ENCODE measurements around the gene ZNF664.

Gene ZNF664

DNA sequence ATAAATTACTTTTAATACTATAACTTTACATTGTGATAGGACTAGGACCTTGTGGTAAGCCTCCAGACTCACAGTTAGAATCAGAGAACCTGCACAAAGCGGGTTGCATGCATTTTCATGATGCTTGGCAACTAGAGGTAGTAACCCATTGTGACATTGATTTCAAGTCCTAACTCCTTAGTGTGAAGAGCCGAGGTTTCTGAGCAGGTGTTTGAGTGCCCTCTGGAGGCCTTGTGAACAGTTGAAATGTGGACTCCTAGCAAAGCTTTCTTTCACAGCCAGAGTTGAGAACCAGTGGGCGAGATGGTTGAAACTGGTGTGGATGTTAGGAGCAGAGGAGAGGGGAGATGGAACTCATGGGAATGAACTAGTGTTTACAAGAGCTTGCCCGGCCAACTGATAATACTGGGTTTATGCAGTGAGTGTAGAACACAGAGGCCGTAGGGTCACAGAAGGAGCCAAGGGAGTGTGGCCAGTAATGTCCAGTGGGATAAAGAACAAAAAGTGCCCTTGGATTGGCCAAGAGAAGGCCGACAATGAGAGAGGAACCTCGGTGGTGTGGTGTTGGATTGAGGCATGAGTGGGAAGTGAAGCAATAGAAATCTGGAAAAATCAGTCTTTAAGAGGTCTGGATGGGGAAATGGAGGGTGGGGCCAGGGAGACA, 10.9 kb downstream of the ZNF664 start:
- H3K4me3 ChIP-seq (ENCODE audit: low read depth, low read length): no peak overlapping the region
- TF ChIP-seq, protein P1, sequence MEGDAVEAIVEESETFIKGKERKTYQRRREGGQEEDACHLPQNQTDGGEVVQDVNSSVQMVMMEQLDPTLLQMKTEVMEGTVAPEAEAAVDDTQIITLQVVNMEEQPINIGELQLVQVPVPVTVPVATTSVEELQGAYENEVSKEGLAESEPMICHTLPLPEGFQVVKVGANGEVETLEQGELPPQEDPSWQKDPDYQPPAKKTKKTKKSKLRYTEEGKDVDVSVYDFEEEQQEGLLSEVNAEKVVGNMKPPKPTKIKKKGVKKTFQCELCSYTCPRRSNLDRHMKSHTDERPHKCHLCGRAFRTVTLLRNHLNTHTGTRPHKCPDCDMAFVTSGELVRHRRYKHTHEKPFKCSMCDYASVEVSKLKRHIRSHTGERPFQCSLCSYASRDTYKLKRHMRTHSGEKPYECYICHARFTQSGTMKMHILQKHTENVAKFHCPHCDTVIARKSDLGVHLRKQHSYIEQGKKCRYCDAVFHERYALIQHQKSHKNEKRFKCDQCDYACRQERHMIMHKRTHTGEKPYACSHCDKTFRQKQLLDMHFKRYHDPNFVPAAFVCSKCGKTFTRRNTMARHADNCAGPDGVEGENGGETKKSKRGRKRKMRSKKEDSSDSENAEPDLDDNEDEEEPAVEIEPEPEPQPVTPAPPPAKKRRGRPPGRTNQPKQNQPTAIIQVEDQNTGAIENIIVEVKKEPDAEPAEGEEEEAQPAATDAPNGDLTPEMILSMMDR (IDR thresholded peaks at IDR 0.05; ENCODE audit: low read depth, low read length): peak; percentile 57

DNA sequence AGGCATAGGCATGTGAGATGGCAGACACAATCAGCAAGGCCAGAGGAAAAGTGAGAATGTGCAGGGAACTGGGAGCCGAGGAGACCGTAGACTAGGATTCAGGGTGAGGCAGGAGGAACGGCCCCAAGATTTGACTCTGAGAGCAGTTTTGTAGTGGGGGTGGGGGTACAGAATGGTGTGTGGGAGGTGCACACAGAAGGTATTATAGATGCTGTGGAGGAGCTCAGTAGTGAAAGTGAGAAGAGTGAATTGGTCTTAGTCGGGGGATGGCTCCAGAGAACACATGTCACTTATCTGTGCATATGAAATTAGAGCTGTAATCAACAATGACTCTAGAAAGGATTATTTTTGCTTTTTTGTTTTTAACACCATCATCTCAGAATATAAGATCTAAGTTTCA, 11.9 kb downstream of the ZNF664 start:
- no peak overlapping the region for H3K4me3 ChIP-seq (ENCODE audit: low read depth, low read length)
- TF ChIP-seq, protein P1 (IDR thresholded peaks at IDR 0.05; ENCODE audit: low read depth, low read length): no peak

DNA sequence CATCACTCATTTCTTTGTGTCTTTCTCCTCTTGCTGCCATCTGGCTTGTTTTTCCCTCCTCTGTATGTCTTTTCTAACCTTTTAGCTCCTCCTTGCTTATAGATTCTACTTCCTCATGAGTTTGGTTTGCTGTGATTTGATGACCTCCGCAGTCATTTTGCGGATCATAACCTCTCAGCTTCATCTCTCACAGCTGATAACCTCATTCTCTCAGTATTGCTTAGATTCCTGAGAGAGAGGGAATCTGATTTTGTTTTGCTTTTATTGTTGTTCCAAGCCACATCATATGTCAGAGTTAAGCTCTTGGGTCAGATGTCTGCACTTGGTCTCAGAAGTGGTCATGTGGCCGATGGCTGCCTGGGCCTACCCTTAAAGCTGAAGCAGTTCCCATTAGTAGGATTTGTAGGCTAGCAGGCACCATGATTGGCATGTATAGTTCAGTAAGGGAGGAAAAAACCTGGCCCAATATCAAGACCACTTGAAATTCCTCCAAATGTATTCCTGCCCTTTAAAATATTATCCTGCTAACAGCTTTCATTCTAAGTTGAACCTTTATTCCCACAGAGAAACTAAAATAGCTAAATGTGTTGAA, 13.5 kb downstream of the ZNF664 start:
- no peak overlapping the region for H3K4me3 ChIP-seq (ENCODE audit: low read depth, low read length)
- TF ChIP-seq, protein P1 (IDR thresholded peaks at IDR 0.05; ENCODE audit: low read depth, low read length): no peak

DNA sequence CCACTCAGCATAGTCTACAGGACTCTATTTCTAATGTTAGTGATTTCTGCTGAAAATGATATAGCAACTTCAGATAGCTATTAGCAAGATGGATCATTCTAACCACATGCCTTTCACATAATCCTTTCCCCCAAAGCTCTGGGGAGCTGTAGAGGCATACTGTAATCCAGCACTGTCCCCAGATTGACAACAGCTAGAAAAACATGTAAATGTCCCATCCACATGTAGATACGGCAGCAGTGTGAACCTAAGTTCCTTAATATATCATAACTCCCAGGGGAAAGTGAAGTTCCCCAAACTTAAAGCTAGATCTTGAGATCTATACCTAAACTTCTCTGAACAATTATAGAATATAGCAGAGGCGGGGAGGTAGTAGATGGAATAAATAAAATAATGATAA, 14.0 kb downstream of the ZNF664 start:
- no peak overlapping the region for H3K4me3 ChIP-seq (ENCODE audit: low read depth, low read length)
- TF ChIP-seq, protein P1 (IDR thresholded peaks at IDR 0.05; ENCODE audit: low read depth, low read length): no peak

DNA sequence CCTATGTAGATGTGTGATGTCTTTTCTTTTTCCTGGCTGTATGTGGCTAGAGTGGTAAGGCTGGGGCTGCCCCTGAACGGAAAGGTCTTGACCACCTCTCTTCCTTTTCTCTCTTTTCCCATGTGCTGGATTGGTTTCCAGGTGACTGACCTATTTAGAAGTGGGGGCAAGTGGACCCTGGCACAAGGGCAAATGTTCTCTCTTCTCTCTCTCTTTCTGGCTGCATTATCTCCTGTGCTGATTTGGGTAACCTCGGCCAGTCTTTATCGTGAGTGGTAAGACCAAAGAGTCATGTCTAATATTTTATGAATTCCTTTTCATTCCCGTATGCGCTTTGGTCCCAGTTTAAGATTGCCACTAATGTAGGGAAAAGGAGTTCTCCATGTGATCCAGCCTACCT, 16.2 kb downstream of the ZNF664 start:
- TF ChIP-seq, protein P1 (IDR thresholded peaks at IDR 0.05; ENCODE audit: low read depth, low read length): no peak

DNA sequence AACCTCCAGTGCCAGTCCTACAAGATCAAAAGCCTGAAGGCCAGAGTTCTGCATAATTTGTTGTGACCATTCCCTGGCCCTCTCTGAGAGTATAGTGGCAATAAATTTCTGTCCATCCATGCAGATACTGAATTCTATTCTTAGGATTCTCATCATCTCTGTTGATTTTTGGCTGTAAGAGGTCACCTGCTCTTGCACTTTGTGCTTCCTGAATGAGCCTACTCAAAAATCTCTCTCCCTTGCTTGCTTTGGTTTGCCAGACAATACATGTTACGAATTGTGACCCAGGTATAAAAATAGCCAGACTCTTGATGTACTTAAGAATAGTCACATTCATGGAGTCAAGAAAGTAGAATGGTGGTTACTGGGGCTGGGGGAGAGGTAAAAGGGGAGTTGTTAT, 16.7 kb downstream of the ZNF664 start:
- no peak overlapping the region for H3K4me3 ChIP-seq (ENCODE audit: low read depth, low read length)
- TF ChIP-seq, protein P1 (IDR thresholded peaks at IDR 0.05; ENCODE audit: low read depth, low read length): no peak

More for the DNA sequence above, 16.2 kb downstream of the ZNF664 start:
- no peak overlapping the region for H3K4me3 ChIP-seq (ENCODE audit: low read depth, low read length)

DNA sequence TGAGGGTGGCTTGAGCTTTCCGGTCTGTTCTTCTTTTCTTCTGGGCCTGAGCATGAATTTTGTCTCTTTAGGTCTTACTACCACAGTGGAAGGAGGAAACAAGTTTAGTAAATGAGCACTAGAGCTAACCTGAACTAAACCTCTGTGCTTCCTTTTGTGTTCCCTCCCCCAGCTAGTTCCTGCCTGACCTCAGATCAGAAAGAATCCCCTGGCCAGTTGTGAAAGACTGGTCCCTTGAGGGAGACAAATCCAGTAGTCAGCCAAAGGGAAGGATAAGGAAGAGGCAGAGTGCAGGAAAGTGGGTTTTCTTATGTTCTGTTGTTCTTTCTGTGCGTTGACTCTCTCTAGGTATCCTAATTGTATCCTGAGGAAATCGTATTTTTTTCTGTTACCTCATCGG, 17.5 kb downstream of the ZNF664 start:
- TF ChIP-seq, protein P1 (IDR thresholded peaks at IDR 0.05; ENCODE audit: low read depth, low read length): no peak
- no peak overlapping the region for H3K4me3 ChIP-seq (ENCODE audit: low read depth, low read length)
